ENCODE data around the gene TRIP11. TPM values are rescaled to one million over a fixed set of nuclear protein-coding genes. Genes with fewer than 3 reads are reported as not detected.

TRIP11 gene
- total RNA-seq, 1 experiment from 2014 or later: 37.4 TPM

DNA sequence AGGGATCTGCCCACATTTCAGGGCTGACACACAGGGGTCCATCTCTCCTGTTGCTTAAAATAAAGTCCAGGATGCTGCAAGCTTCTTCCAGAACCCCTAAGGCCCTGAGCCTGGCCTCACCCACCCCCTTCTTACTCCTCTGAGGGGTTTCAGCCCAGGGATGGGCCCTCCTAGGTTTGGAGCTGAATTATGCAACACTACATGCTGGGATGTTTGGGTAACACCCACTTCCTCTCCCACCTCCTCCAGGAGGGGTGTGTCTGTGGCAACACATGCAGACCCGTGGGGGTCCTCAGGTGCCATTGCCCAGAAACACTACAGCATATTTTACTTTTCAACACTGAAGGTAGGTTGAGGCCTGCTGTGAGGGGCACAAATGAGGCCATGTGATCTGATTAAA lies 97.7 kb downstream of the TRIP11 start:
- ChIA-PET POLR2A (no interaction called here), CTCF (no interaction called here), RAD21 (ENCODE audit: low non-redundant PET in 1 of 2, low total read pairs in 2 of 2, uncharacterized antibody in 2 of 2, unreplicated experiment in 2 of 2) (no interaction called here)
- no peaks in the 10 kb centered on the region for H3K27me3 ChIP-seq (ENCODE audit: insufficient read depth, low read length)
- H3K36me3 ChIP-seq (ENCODE audit: control insufficient read depth in 1 of 2, insufficient read depth in 2 of 2, low read length in 2 of 2): no peaks in the 10 kb centered on the region
- H3K4me1 ChIP-seq (ENCODE audit: control insufficient read depth in 1 of 2, insufficient read depth in 2 of 2, low read length in 2 of 2): no peaks in the 10 kb centered on the region; a peak in 1 of 4 replicates
- DNase-seq (ENCODE audit: low read depth, low spot score) (no peak), ATAC-seq (no peak)
- intact Hi-C loops (cut with micrococcal nuclease): no loop called here
- no peak overlapping the region for H3K4me3 ChIP-seq (replicated peaks in 1 of 2; ENCODE audit: low read depth in 1 of 2, low read length in 2 of 2)
- no peak overlapping the region for H3K27ac ChIP-seq (ENCODE audit: low read depth, low read length)
- H3K4me2 ChIP-seq (ENCODE audit: low read length): no peak overlapping the region
- H3K9ac ChIP-seq (ENCODE audit: low read length): no peak overlapping the region
- no peak for TF ChIP-seq REST (IDR thresholded peaks at IDR 0.05; ENCODE audit: low read depth)
- no peak for TF ChIP-seq ZFX (IDR thresholded peaks at IDR 0.05)
- no peak for TF ChIP-seq YY1 (IDR thresholded peaks at IDR 0.05; ENCODE audit: extremely low read depth, insufficient replicate concordance, low read depth, low read length)
- TF ChIP-seq SIN3A (IDR thresholded peaks at IDR 0.05; ENCODE audit: low read depth): no peak
- no peak for TF ChIP-seq ATF3 (IDR thresholded peaks at IDR 0.05)
- no peak for TF ChIP-seq ELF1 (IDR thresholded peaks at IDR 0.05; ENCODE audit: borderline replicate concordance, low read depth)
- TF ChIP-seq RAD21 (IDR thresholded peaks at IDR 0.05; ENCODE audit: low read depth): no peak
- TF ChIP-seq TCF7L2 (IDR thresholded peaks at IDR 0.05; ENCODE audit: borderline replicate concordance, extremely low read depth, insufficient read depth, insufficient read length): no peak
- no peak for TF ChIP-seq CBX3 (IDR thresholded peaks at IDR 0.05; ENCODE audit: low read depth)
- no peak for TF ChIP-seq CTCF (IDR thresholded peaks at IDR 0.05 in 2 of 3, conservative IDR thresholded peaks at IDR 0.05 in 1 of 3; ENCODE audit: borderline replicate concordance in 1 of 3, insufficient read depth in 1 of 3, low read depth in 2 of 3, low read length in 2 of 3)
- no peak for TF ChIP-seq EZH2 (IDR thresholded peaks at IDR 0.05)
- no peak for TF ChIP-seq POLR2A (IDR thresholded peaks at IDR 0.05; ENCODE audit: borderline replicate concordance, extremely low read depth, insufficient read depth, insufficient read length)
- no peak for TF ChIP-seq ZNF274 (IDR thresholded peaks at IDR 0.05; ENCODE audit: low read depth, low read length)
- no peak for TF ChIP-seq JUND (IDR thresholded peaks at IDR 0.05)
- no peak for TF ChIP-seq EZH2phosphoT487 (IDR thresholded peaks at IDR 0.05; ENCODE audit: borderline replicate concordance)
- no peaks in the 10 kb centered on the region for H3K79me2 ChIP-seq (ENCODE audit: insufficient read depth, low read length)
- no TSS peak for BruUV-seq (replicated peaks)
- no peak overlapping the region for H2AFZ ChIP-seq (ENCODE audit: low read depth, low read length, poor library complexity, severe bottlenecking)
- no peaks in the 10 kb centered on the region for H3K9me3 ChIP-seq (ENCODE audit: control insufficient read depth in 1 of 2, insufficient read depth in 1 of 2, low read depth in 1 of 2, low read length in 2 of 2)
- H4K20me1 ChIP-seq (ENCODE audit: insufficient read depth): no peaks in the 10 kb centered on the region
- H3K9me2 ChIP-seq (ENCODE audit: insufficient read depth): no peaks in the 10 kb centered on the region

Measured in HCT116 (cell line).